Right lobe of liver (tissue), 4 donors: ENCODE data around the gene TLN1.

Experiments used
- POLR2A ChIP-seq: fragments of 450-650 bp; IDR thresholded peaks from one replicate; pipeline ENCODE4 v1.6.1; 2017; ENCODE audit warnings: antibody characterized with exemption, mild to moderate bottlenecking
- TF ChIP-seq, protein P1 (sequence below), 4 donors: fragments of 200-600 bp in 3 of 4; fragments of 450-650 bp in 1 of 4; IDR thresholded peaks; one replicate each; pipeline versions ENCODE4 v1.5.1 to v1.8.0; 2016 to 2022; ENCODE audit warnings: antibody characterized with exemption in 4 of 4, mild to moderate bottlenecking in 2 of 4
- donor health status: DM: no; HTN: no; CAD: no.
- donor health status: DM: no; HTN: no; CAD: no.
- donor health status: DM: no; HTN: yes; CAD: no.

GRCh38 chr9:35712762-35713400 lies 19.1 kb downstream of the TLN1 start:
- TF ChIP-seq, protein P1, sequence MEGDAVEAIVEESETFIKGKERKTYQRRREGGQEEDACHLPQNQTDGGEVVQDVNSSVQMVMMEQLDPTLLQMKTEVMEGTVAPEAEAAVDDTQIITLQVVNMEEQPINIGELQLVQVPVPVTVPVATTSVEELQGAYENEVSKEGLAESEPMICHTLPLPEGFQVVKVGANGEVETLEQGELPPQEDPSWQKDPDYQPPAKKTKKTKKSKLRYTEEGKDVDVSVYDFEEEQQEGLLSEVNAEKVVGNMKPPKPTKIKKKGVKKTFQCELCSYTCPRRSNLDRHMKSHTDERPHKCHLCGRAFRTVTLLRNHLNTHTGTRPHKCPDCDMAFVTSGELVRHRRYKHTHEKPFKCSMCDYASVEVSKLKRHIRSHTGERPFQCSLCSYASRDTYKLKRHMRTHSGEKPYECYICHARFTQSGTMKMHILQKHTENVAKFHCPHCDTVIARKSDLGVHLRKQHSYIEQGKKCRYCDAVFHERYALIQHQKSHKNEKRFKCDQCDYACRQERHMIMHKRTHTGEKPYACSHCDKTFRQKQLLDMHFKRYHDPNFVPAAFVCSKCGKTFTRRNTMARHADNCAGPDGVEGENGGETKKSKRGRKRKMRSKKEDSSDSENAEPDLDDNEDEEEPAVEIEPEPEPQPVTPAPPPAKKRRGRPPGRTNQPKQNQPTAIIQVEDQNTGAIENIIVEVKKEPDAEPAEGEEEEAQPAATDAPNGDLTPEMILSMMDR (IDR thresholded peaks at IDR 0.05) = no peak
- TF ChIP-seq POLR2A = no peak
